PC-3 (cell line): Measurements from ENCODE around the gene TRPM7. TPM values are rescaled to one million over a fixed set of nuclear protein-coding genes. Genes with fewer than 3 reads are reported as not detected.

Source experiments
- ATAC-seq: fragments of 200-7000 bp; cut with Tn5 transposase; 2 replicates; pipeline ENCODE4 v1.9.1; 2020; ENCODE audit warnings: mild to moderate bottlenecking, moderate library complexity
- BruUV-seq: library from RNA; stranded (reverse); fragments of 400-500 nt; replicated peaks from 2 replicates; lab custom pipeline; 2021; lab: Mats Ljungman, UMichigan
- CTCF ChIA-PET: fragments of 300-600 bp; sonication (Branson Sonifier 250); formaldehyde crosslinking; loops from one replicate; lab custom pipeline; 2022; ENCODE audit warnings: antibody characterized with exemption; lab: Charles Lee
- POLR2A ChIA-PET: fragments of 300-600 bp; sonication (Branson Sonifier 250); formaldehyde crosslinking; loops from one replicate; lab custom pipeline; 2022; ENCODE audit warnings: antibody characterized with exemption; ENCODE audit not compliant: unreplicated experiment; lab: Charles Lee
- DNase-seq: peaks from one replicate; pipeline ENCODE4 v3.0.0-alpha.2; 2015
- H2AFZ ChIP-seq: fragments of 300-600 bp; sonication (generic); 2 replicates; pipeline ENCODE4 v1.6.0; 2016; ENCODE audit warnings: antibody characterized with exemption, low read length
- H3F3A ChIP-seq: fragments of 300-600 bp; sonication (generic); one replicate; pipeline ENCODE4 v1.6.0; 2017; ENCODE audit warnings: antibody characterized with exemption, low read length, control low read depth, mild to moderate bottlenecking; ENCODE audit not compliant: unreplicated experiment
- H3K27ac ChIP-seq: fragments of 300-600 bp; sonication (generic); 2 replicates; pipeline ENCODE4 v1.5.1; 2016; ENCODE audit warnings: mild to moderate bottlenecking, low read length
- H3K27me3 ChIP-seq: fragments of 300-600 bp; sonication (generic); 2 replicates; pipeline ENCODE4 v1.6.1; 2016; ENCODE audit warnings: low read length, mixed read lengths
- H3K36me3 ChIP-seq: fragments of 300-600 bp; sonication (generic); 2 replicates; pipeline ENCODE4 v1.6.1; 2016; ENCODE audit warnings: low read depth, mixed run types, low read length, mixed read lengths
- H3K4me1 ChIP-seq: fragments of 300-600 bp; sonication (generic); 2 replicates; pipeline ENCODE4 v1.5.1; 2016; ENCODE audit warnings: low read length; ENCODE audit not compliant: insufficient read depth
- H3K4me2 ChIP-seq: fragments of 300-600 bp; sonication (generic); 2 replicates; pipeline ENCODE4 v1.6.0; 2016; ENCODE audit warnings: low read length
- H3K4me3 ChIP-seq: fragments of 300-600 bp; sonication (generic); 2 replicates; pipeline ENCODE4 v1.5.1; 2016; ENCODE audit warnings: mild to moderate bottlenecking, low read length, mixed read lengths
- H3K79me2 ChIP-seq: fragments of 300-600 bp; sonication (generic); 2 replicates; pipeline ENCODE4 v1.6.1; 2017; ENCODE audit warnings: low read length, mixed read lengths
- H3K9ac ChIP-seq: fragments of 300-600 bp; sonication (generic); 2 replicates; pipeline ENCODE4 v1.6.0; 2016; ENCODE audit warnings: mild to moderate bottlenecking, low read length
- H3K9me2 ChIP-seq: fragments of 300-600 bp; sonication (generic); replicated peaks from 2 replicates; pipeline ENCODE4 v1.6.1; 2016; ENCODE audit warnings: mixed run types, low read length, mixed read lengths
- H3K9me3 ChIP-seq: fragments of 300-600 bp; sonication (generic); 2 replicates; pipeline ENCODE4 v1.6.1; 2016; ENCODE audit warnings: low read length, mixed read lengths
- H4K20me1 ChIP-seq: fragments of 300-600 bp; sonication (generic); 2 replicates; pipeline ENCODE4 v1.6.1; 2016; ENCODE audit warnings: low read length, mixed read lengths
- EZH2 ChIP-seq: fragments of 300-600 bp; sonication (generic); IDR thresholded peaks from one replicate; pipeline ENCODE4 v1.6.1; 2017; ENCODE audit warnings: antibody characterized with exemption, mild to moderate bottlenecking, low read length; ENCODE audit not compliant: unreplicated experiment
- EZH2phosphoT487 ChIP-seq: fragments of 300-600 bp; sonication (generic); IDR thresholded peaks from 2 replicates; pipeline ENCODE4 v1.6.1; 2018; ENCODE audit warnings: mild to moderate bottlenecking, antibody characterized with exemption, low read length, borderline replicate concordance
- intact Hi-C: fragments of 100-400 bp; cut with micrococcal nuclease; formaldehyde crosslinking; loops from 2 replicates; pipeline ENCODE4 v1.9.0; 2023
- total RNA-seq: library from RNA; depleted of rRNA; stranded (reverse); fragments of >200 nt; gene quantifications from 2 replicates; pipeline ENCODE4 v1.2.3, GENCODE V29; 2014
- TF ChIP-seq, protein P1 (sequence below): fragments of 300-600 bp; sonication (generic); conservative IDR thresholded peaks from 2 replicates; pipeline ENCODE4 v1.5.1; 2017; ENCODE audit warnings: antibody characterized with exemption, low read depth, mild to moderate bottlenecking, low read length

TRPM7 gene
- total RNA-seq, 1 experiment from 2014 or later, result 13.3 TPM

DNA sequence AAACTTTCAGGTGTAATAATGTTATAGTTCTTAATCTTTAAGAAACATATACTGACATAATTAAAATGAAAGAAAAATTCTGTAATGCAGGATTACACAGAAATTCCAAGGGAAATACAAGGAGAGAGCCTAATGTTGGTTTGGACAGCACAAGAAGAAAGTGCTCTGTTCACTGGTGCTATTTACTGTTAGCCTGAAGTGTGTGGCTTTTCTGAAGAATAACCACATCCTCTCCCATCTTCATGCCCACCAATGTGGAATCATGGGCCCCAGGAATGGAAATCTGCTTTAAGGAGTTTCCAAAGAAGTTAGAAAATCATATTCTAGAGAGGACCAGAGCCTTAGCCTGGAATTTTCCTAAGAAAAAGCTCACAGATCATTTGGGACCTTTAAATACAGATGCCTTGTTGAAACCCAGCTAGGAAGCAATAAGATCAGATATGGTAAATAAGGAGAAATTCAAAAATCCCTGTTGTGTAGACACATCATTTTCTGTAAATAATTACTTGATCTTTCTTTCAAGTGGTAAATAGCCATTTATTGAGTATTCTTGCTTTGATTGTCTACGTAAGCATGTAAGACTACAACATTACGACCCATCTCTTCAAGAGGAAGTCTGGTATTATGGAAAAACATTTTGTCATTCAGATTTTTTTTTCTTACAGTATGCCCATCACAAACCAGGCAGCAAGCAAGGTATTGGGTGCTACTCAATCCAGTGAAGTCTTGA is 129.8 kb downstream of the TRPM7 start:
- Histone ChIP-seq H3K9me3 (no peaks in the 10 kb centered on the region), H3K36me3 (no peaks in the 10 kb centered on the region), H3K9me2 (no peaks in the 10 kb centered on the region), H3K4me1 (no peaks in the 10 kb centered on the region), H3K27me3 (no peaks in the 10 kb centered on the region), H3K4me3 (no peak overlapping the region), H3K27ac (no peak overlapping the region), H3K9ac (no peak overlapping the region), H3K4me2 (no peak overlapping the region), H3F3A (no peaks in the 10 kb centered on the region), H2AFZ (no peak overlapping the region), H3K79me2 (no peaks in the 10 kb centered on the region), H4K20me1 (no peaks in the 10 kb centered on the region)
- BruUV-seq, result no TSS peak
- POLR2A ChIA-PET, result no interaction called here
- intact Hi-C loops, result no loop called here
- TF ChIP-seq EZH2phosphoT487 (no peak), EZH2 (no peak)
- TF ChIP-seq, protein P1, sequence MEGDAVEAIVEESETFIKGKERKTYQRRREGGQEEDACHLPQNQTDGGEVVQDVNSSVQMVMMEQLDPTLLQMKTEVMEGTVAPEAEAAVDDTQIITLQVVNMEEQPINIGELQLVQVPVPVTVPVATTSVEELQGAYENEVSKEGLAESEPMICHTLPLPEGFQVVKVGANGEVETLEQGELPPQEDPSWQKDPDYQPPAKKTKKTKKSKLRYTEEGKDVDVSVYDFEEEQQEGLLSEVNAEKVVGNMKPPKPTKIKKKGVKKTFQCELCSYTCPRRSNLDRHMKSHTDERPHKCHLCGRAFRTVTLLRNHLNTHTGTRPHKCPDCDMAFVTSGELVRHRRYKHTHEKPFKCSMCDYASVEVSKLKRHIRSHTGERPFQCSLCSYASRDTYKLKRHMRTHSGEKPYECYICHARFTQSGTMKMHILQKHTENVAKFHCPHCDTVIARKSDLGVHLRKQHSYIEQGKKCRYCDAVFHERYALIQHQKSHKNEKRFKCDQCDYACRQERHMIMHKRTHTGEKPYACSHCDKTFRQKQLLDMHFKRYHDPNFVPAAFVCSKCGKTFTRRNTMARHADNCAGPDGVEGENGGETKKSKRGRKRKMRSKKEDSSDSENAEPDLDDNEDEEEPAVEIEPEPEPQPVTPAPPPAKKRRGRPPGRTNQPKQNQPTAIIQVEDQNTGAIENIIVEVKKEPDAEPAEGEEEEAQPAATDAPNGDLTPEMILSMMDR, result no peak
- CTCF ChIA-PET, result no interaction called here
- no peak for DNase-seq
- ATAC-seq, result no peak

DNA sequence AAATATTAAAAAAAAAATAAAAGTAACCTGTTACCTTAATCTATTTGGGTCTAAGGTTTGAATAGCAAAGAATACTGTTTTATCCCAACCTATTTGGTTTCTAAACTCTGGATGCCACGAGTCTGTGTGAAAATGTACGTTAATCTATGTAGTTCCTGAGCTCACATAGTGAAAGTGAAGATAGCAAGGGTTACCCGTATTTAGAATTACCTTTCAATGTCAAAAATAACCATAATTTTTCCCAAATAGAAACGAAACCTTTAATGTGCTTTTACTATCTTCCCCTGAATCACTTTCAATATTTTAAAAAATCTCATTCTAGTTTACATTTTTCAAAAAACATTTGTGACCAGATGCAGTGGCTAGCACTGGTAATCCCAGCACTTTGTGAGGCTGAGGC is 134.4 kb downstream of the TRPM7 start:
- DNase-seq, result no peak
- H3K27me3 ChIP-seq, result no peaks in the 10 kb centered on the region
- no peaks in the 10 kb centered on the region for H3K4me1 ChIP-seq
- no peaks in the 10 kb centered on the region for H3K36me3 ChIP-seq
- no peaks in the 10 kb centered on the region for H3F3A ChIP-seq
- no peaks in the 10 kb centered on the region for H3K9me3 ChIP-seq
- POLR2A ChIA-PET, result no interaction called here
- H4K20me1 ChIP-seq, result no peaks in the 10 kb centered on the region
- BruUV-seq, result no TSS peak
- ATAC-seq, result no peak
- no peaks in the 10 kb centered on the region for H3K79me2 ChIP-seq
- no peak overlapping the region for H3K4me3 ChIP-seq
- H2AFZ ChIP-seq, result no peak overlapping the region
- H3K27ac ChIP-seq, result no peak overlapping the region
- intact Hi-C loops, result no loop called here
- CTCF ChIA-PET, result no interaction called here
- no peak overlapping the region for H3K4me2 ChIP-seq
- no peaks in the 10 kb centered on the region for H3K9me2 ChIP-seq
- no peak overlapping the region for H3K9ac ChIP-seq
- TF ChIP-seq EZH2phosphoT487, result no peak
- no peak for TF ChIP-seq EZH2

DNA sequence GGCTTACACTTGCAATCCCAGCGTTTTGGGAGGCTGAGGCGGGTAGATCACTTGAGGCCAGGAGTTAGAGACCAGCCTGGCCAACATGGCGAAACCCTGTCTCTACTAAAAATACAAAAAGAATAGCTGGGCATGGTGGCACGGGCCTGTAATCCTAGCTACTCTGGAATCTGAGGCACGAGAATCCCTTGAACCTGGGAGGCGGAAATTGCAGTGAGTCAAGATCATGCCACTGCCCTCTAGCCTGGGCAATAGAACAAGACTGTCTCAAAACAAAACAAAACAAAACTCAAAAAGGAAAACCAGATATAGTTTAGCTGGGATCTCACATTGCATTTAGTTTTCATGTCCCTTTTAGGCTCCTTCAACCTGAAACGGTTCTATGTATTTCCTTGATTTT is 137.3 kb downstream of the TRPM7 start:
- no peak overlapping the region for H2AFZ ChIP-seq
- H3K9me2 ChIP-seq, result no peaks in the 10 kb centered on the region
- H3K4me3 ChIP-seq, result no peak overlapping the region
- intact Hi-C loops, result no loop called here
- no peaks in the 10 kb centered on the region for H4K20me1 ChIP-seq
- no peaks in the 10 kb centered on the region for H3K36me3 ChIP-seq
- no peak overlapping the region for H3K9ac ChIP-seq
- CTCF ChIA-PET, result no interaction called here
- no peaks in the 10 kb centered on the region for H3K27me3 ChIP-seq
- H3F3A ChIP-seq, result no peaks in the 10 kb centered on the region
- ATAC-seq (no peak), DNase-seq (no peak)
- H3K9me3 ChIP-seq, result no peaks in the 10 kb centered on the region
- no peak overlapping the region for H3K4me2 ChIP-seq
- no peaks in the 10 kb centered on the region for H3K4me1 ChIP-seq
- no peak overlapping the region for H3K27ac ChIP-seq
- BruUV-seq, result no TSS peak
- no peaks in the 10 kb centered on the region for H3K79me2 ChIP-seq
- TF ChIP-seq EZH2 (no peak), EZH2phosphoT487 (no peak)
- TF ChIP-seq, protein P1, result no peak
- POLR2A ChIA-PET, result no interaction called here
